ENCODE measurements around the gene LRRC8C.
A peak's percentile ranks its signal among the peaks of the same experiment; 100 is the strongest.

The LRRC8C gene

GRCh38 chr1:89632657-89633247 is at the start of gene LRRC8C:
Gene LRRC8C, plus strand, starts transcription at chr1:89633120. Its CDS starts 53,354 bp downstream, at chr1:89686474.
- H3K27ac ChIP-seq, result peak within 1 kb of the TSS; percentile 69
- TF ChIP-seq CTCF (conservative IDR thresholded peaks at IDR 0.05), result peak; percentile 90

DNA sequence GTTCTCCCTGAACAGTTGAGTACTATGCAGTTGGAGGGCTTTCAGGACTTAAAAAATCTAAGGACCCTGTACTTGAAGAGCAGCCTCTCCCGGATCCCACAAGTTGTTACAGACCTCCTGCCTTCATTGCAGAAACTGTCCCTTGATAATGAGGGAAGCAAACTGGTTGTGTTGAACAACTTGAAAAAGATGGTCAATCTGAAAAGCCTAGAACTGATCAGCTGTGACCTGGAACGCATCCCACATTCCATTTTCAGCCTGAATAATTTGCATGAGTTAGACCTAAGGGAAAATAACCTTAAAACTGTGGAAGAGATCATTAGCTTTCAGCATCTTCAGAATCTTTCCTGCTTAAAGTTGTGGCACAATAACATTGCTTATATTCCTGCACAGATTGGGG is 48.7 kb upstream of the LRRC8C start:
- no peak for TF ChIP-seq CTCF (conservative IDR thresholded peaks at IDR 0.05)
- no peak overlapping the region for H3K27ac ChIP-seq

DNA sequence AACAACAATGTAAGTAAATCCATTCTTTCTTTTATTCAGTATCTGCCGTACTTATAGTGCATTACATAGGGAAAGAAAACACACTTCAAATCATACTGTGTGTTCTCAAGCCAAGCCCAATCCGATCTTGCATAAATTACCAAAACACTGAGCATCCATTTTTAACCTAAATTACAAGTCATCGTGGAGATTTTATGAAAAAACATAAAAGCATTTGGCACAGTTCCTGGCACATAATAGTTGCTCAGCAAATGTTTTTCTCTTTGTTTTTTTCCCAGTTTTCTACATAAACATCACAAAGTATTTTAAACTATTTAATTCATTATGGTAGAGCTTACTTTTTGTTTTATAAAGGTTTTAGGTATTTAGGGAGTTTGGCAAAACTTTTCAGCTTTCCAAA is 48.1 kb upstream of the LRRC8C start:
- no peak overlapping the region for H3K27ac ChIP-seq
- TF ChIP-seq CTCF (conservative IDR thresholded peaks at IDR 0.05), result no peak

- H3K27ac ChIP-seq, result no peak overlapping the region
- no peak for TF ChIP-seq CTCF (conservative IDR thresholded peaks at IDR 0.05)
Measured at GRCh38 chr1:89587729-89588161, 45.2 kb upstream of the LRRC8C start.

- no peak for TF ChIP-seq CTCF (conservative IDR thresholded peaks at IDR 0.05)
- no peak overlapping the region for H3K27ac ChIP-seq
Measured at GRCh38 chr1:89588480-89588879, 44.4 kb upstream of the LRRC8C start.

GRCh38 chr1:89589515-89589914 is 43.4 kb upstream of the LRRC8C start:
- no peak overlapping the region for H3K27ac ChIP-seq
- TF ChIP-seq CTCF (conservative IDR thresholded peaks at IDR 0.05), result no peak

DNA sequence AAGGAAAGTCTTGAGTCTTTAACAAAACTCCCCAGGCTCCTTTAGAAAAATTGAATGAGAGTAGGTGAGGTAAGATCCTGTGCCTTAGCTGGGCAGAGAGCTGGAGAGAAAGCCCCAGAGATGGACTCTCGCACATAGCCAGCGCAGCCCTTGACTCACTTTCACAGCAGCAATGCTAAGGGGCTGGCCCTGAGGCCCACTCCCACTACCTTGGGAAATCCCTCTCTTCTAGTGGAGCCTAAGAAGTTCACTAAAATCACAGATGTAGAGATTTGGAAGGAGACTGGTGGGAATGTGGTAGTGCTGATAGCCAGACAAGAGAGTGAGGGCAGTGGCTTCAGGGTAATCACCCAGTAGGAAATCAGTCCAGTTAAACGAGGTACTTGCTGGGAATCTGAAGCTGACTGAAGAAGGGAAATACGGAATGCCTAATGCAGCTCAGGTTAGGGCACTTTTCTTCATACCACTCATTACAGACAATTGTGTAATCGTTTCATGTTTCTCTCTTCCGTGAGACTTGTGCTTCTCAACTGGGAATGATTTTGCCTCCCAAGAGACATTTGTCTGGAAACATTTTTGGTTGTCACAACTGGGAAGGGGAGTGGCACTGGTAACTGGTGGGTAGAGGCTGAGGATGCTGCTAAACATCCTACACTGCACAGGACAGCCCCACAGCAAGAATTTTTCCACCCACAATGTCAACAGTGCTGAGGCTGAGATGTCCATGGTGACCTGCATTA is 42.4 kb upstream of the LRRC8C start:
- no peak for TF ChIP-seq CTCF (conservative IDR thresholded peaks at IDR 0.05)
- H3K27ac ChIP-seq, result no peak overlapping the region

GRCh38 chr1:89592861-89593302 is 40.0 kb upstream of the LRRC8C start:
- H3K27ac ChIP-seq, result peak overlapping the region; percentile 38

All from VCaP (cell line).